ENCODE results near the gene GPX8. TPM values are rescaled to one million over a fixed set of nuclear protein-coding genes. Genes with fewer than 3 reads are reported as not detected.

The GPX8 gene
- total RNA-seq, 1 donor from 2014 or later = 2.7 TPM

GRCh38 chr5:55188656-55189540, 28.9 kb downstream of the GPX8 start:
- H3K36me3 Mint-ChIP-seq (ENCODE audit: unreplicated experiment) = no peaks in the 10 kb centered on the region
- peaks cover 2% of the 10 kb centered on the region for H3K9me3 Mint-ChIP-seq (ENCODE audit: unreplicated experiment)
- no peak overlapping the region for H3K27ac Mint-ChIP-seq (ENCODE audit: unreplicated experiment)
- no peaks in the 10 kb centered on the region for H3K4me1 Mint-ChIP-seq (ENCODE audit: low read depth, unreplicated experiment)
- no peak overlapping the region for H3K4me3 Mint-ChIP-seq (ENCODE audit: unreplicated experiment)
- H3K27me3 Mint-ChIP-seq (ENCODE audit: unreplicated experiment) = no peaks in the 10 kb centered on the region
- no peak for TF ChIP-seq CTCF (IDR thresholded peaks at IDR 0.05; ENCODE audit: partially characterized antibody, unreplicated experiment)
- no peak for DNase-seq

- Mint-ChIP-seq H3K4me1 (ENCODE audit: low read depth, unreplicated experiment) (no peaks in the 10 kb centered on the region), H3K27me3 (ENCODE audit: unreplicated experiment) (no peaks in the 10 kb centered on the region), H3K27ac (ENCODE audit: unreplicated experiment) (no peak overlapping the region), H3K4me3 (ENCODE audit: unreplicated experiment) (no peak overlapping the region), H3K9me3 (ENCODE audit: unreplicated experiment) (peaks cover 2% of the 10 kb centered on the region), H3K36me3 (ENCODE audit: unreplicated experiment) (no peaks in the 10 kb centered on the region)
- TF ChIP-seq CTCF (IDR thresholded peaks at IDR 0.05; ENCODE audit: partially characterized antibody, unreplicated experiment) = no peak
- no peak for DNase-seq
Measured at GRCh38 chr5:55191165-55191564, 31.2 kb downstream of the GPX8 start.

GRCh38 chr5:55205001-55205400, 45.0 kb downstream of the GPX8 start:
- Mint-ChIP-seq H3K4me3 (ENCODE audit: unreplicated experiment) (no peak overlapping the region), H3K9me3 (ENCODE audit: unreplicated experiment) (no peaks in the 10 kb centered on the region), H3K27me3 (ENCODE audit: unreplicated experiment) (peaks cover 4% of the 10 kb centered on the region), H3K4me1 (ENCODE audit: low read depth, unreplicated experiment) (no peaks in the 10 kb centered on the region), H3K36me3 (ENCODE audit: unreplicated experiment) (no peaks in the 10 kb centered on the region), H3K27ac (ENCODE audit: unreplicated experiment) (no peak overlapping the region)
- DNase-seq = no peak
- TF ChIP-seq CTCF (IDR thresholded peaks at IDR 0.05; ENCODE audit: partially characterized antibody, unreplicated experiment) = no peak

- Mint-ChIP-seq H3K36me3 (ENCODE audit: unreplicated experiment) (no peaks in the 10 kb centered on the region), H3K27me3 (ENCODE audit: unreplicated experiment) (no peaks in the 10 kb centered on the region), H3K4me1 (ENCODE audit: low read depth, unreplicated experiment) (no peaks in the 10 kb centered on the region), H3K27ac (ENCODE audit: unreplicated experiment) (no peak overlapping the region), H3K9me3 (ENCODE audit: unreplicated experiment) (no peaks in the 10 kb centered on the region), H3K4me3 (ENCODE audit: unreplicated experiment) (no peak overlapping the region)
- no peak for DNase-seq
- TF ChIP-seq CTCF (IDR thresholded peaks at IDR 0.05; ENCODE audit: partially characterized antibody, unreplicated experiment) = no peak
Measured at GRCh38 chr5:55211184-55211874, 51.4 kb downstream of the GPX8 start.

Small RNAs within 50 kb of the gene (microRNA-seq; reads per million reads assigned to microRNA genes)
- 1,316 reads per million, percentile 90 among the genes with 10 or more reads in this experiment for gene MIR449A (ENCODE audit: unreplicated experiment)
- gene MIR449B (ENCODE audit: unreplicated experiment) = 16.7 reads per million, percentile 57 among the genes with 10 or more reads in this experiment
- 343 reads per million, percentile 84 among the genes with 10 or more reads in this experiment for gene MIR449C (ENCODE audit: unreplicated experiment)

Other genes with a start within 250 kb of the GPX8 start
- gene ESM1, start 174.6 kb upstream of the GPX8 start, total RNA-seq (ENCODE audit: unreplicated experiment) = not detected
- not detected for gene GZMK, start 135.9 kb upstream of the GPX8 start, total RNA-seq (ENCODE audit: unreplicated experiment)
- gene GZMA, start 57.5 kb upstream of the GPX8 start, total RNA-seq (ENCODE audit: unreplicated experiment) = not detected
- 0.34 TPM for gene CDC20B, start 13.0 kb downstream of the GPX8 start, total RNA-seq (ENCODE audit: unreplicated experiment)
- not detected for gene MCIDAS, start 67.1 kb downstream of the GPX8 start, total RNA-seq (ENCODE audit: unreplicated experiment)
- gene CCNO, start 73.4 kb downstream of the GPX8 start, total RNA-seq (ENCODE audit: unreplicated experiment) = not detected
- 22.9 TPM for gene DHX29, start 147.5 kb downstream of the GPX8 start, total RNA-seq (ENCODE audit: unreplicated experiment)
- gene MTREX, start 147.8 kb downstream of the GPX8 start, total RNA-seq (ENCODE audit: unreplicated experiment) = 81.9 TPM

Data from glutamatergic neuron (in vitro differentiated cells).